ENCODE data around the gene TRPC1.

TRPC1 gene

DNA sequence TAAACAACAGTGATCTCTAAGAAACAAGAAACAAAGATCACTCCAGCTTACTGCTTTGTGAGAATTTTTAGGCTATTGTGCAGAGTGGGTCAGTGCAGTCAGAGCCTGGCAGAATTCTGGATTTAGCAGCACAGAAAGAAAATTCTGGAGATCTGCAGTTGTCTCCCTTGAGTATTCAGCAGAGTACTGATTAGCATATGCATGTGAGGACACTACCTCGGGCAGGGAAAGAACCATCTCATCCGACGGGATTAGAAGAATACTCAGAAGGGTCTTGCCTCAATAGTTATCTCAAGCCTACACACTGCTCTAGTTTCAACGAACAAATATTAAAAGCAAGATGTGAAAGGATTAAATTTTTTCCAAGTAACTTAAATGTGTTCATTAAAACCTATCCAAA lies 70.7 kb downstream of the TRPC1 start:
- H3K4me3 ChIP-seq (ENCODE audit: low read length, poor library complexity, severe bottlenecking) = no peak overlapping the region

DNA sequence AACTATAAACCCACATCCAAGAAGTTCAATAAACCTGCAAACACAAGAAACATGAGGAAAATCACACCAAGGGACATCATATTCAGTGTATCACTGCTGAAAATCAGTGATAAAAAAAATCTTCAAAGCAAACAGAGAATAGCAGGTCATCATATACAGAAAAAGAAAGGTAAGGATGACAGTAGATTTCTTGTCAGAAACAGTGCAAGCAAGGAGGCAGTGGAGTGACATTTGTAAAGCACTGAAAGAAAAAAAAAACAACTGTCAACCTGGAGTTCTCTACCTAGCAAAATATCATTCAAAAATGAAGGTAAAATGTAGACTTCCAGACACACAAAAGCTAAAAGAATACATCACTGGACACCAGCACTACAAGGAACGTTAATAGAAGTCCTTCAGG lies 71.5 kb downstream of the TRPC1 start:
- no peaks in the 10 kb centered on the region for H3K4me1 ChIP-seq (ENCODE audit: insufficient read depth, low read length, poor library complexity, severe bottlenecking)
- no peak overlapping the region for H3K4me2 ChIP-seq (ENCODE audit: low read depth, low read length, poor library complexity, severe bottlenecking)
- H3K79me2 ChIP-seq (ENCODE audit: insufficient read depth, low read length) = no peaks in the 10 kb centered on the region
- no peaks in the 10 kb centered on the region for H3K9me2 ChIP-seq (replicated peaks; ENCODE audit: low read depth, low read length)
- no peaks in the 10 kb centered on the region for H4K20me1 ChIP-seq (ENCODE audit: insufficient read depth, low read length, poor library complexity, severe bottlenecking)
- H3K9ac ChIP-seq (ENCODE audit: low read depth, low read length, poor library complexity, severe bottlenecking) = no peak overlapping the region
- no peak overlapping the region for H2AFZ ChIP-seq (ENCODE audit: low read length)
- no peaks in the 10 kb centered on the region for H3F3A ChIP-seq (ENCODE audit: low read depth)
- H3K4me3 ChIP-seq (ENCODE audit: low read length, poor library complexity, severe bottlenecking) = no peak overlapping the region
- no peaks in the 10 kb centered on the region for H3K9me3 ChIP-seq (ENCODE audit: insufficient read depth, low read depth, low read length)
- H3K36me3 ChIP-seq (ENCODE audit: insufficient read depth, low read length) = no peaks in the 10 kb centered on the region
- no peak for TF ChIP-seq CTCF (conservative IDR thresholded peaks at IDR 0.05; ENCODE audit: low read length)
- TF ChIP-seq EZH2phosphoT487 (IDR thresholded peaks at IDR 0.05; ENCODE audit: borderline replicate concordance) = no peak
- no peaks in the 10 kb centered on the region for H3K27me3 ChIP-seq (ENCODE audit: insufficient read depth, low read length, poor library complexity, severe bottlenecking)

More for the DNA sequence above, 70.7 kb downstream of the TRPC1 start:
- H3K9me2 ChIP-seq (replicated peaks; ENCODE audit: low read depth, low read length) = no peaks in the 10 kb centered on the region
- TF ChIP-seq EZH2phosphoT487 (IDR thresholded peaks at IDR 0.05; ENCODE audit: borderline replicate concordance) (no peak), CTCF (conservative IDR thresholded peaks at IDR 0.05; ENCODE audit: low read length) (no peak)
- H3K9ac ChIP-seq (ENCODE audit: low read depth, low read length, poor library complexity, severe bottlenecking) = no peak overlapping the region
- H2AFZ ChIP-seq (ENCODE audit: low read length) = no peak overlapping the region
- H3K79me2 ChIP-seq (ENCODE audit: insufficient read depth, low read length) = no peaks in the 10 kb centered on the region
- H3K4me1 ChIP-seq (ENCODE audit: insufficient read depth, low read length, poor library complexity, severe bottlenecking) = no peaks in the 10 kb centered on the region
- H3F3A ChIP-seq (ENCODE audit: low read depth) = no peaks in the 10 kb centered on the region
- H3K9me3 ChIP-seq (ENCODE audit: insufficient read depth, low read depth, low read length) = no peaks in the 10 kb centered on the region
- no peaks in the 10 kb centered on the region for H3K36me3 ChIP-seq (ENCODE audit: insufficient read depth, low read length)
- H4K20me1 ChIP-seq (ENCODE audit: insufficient read depth, low read length, poor library complexity, severe bottlenecking) = no peaks in the 10 kb centered on the region
- H3K4me2 ChIP-seq (ENCODE audit: low read depth, low read length, poor library complexity, severe bottlenecking) = no peak overlapping the region
- no peaks in the 10 kb centered on the region for H3K27me3 ChIP-seq (ENCODE audit: insufficient read depth, low read length, poor library complexity, severe bottlenecking)

DNA sequence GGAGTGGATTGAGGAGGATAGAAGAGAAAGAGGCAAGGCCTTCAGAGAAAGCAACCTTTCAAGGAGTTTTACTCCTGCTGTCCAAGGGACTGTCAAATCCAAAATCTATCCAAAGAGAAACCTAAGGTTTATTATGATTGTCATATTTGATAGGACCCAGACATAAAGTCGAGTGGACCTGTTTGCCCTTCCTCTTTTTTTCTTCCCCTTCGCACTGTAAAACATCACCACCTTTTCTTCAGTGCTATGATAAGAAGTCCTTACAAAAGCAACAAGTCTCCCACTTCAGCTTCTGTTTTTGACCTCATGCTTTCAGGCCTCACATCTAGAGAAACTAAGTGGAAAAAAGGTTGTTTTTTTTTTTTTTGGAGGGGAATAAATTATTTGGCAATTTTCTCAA lies 73.0 kb downstream of the TRPC1 start:
- Histone ChIP-seq H3K9ac (ENCODE audit: low read depth, low read length, poor library complexity, severe bottlenecking) (no peak overlapping the region), H3K9me2 (replicated peaks; ENCODE audit: low read depth, low read length) (no peaks in the 10 kb centered on the region), H3K27me3 (ENCODE audit: insufficient read depth, low read length, poor library complexity, severe bottlenecking) (no peaks in the 10 kb centered on the region), H3K79me2 (ENCODE audit: insufficient read depth, low read length) (no peaks in the 10 kb centered on the region), H3K36me3 (ENCODE audit: insufficient read depth, low read length) (no peaks in the 10 kb centered on the region), H3K9me3 (ENCODE audit: insufficient read depth, low read depth, low read length) (no peaks in the 10 kb centered on the region), H3F3A (ENCODE audit: low read depth) (no peaks in the 10 kb centered on the region), H3K4me2 (ENCODE audit: low read depth, low read length, poor library complexity, severe bottlenecking) (no peak overlapping the region), H2AFZ (ENCODE audit: low read length) (no peak overlapping the region), H3K4me1 (ENCODE audit: insufficient read depth, low read length, poor library complexity, severe bottlenecking) (no peaks in the 10 kb centered on the region), H4K20me1 (ENCODE audit: insufficient read depth, low read length, poor library complexity, severe bottlenecking) (no peaks in the 10 kb centered on the region), H3K4me3 (ENCODE audit: low read length, poor library complexity, severe bottlenecking) (no peak overlapping the region)
- no peak for TF ChIP-seq EZH2phosphoT487 (IDR thresholded peaks at IDR 0.05; ENCODE audit: borderline replicate concordance)
- TF ChIP-seq CTCF (conservative IDR thresholded peaks at IDR 0.05; ENCODE audit: low read length) = no peak

All from Loucy (cell line).